ENCODE measurements around the gene LAMA3. TPM values are rescaled to one million over a fixed set of nuclear protein-coding genes. Genes with fewer than 3 reads are reported as not detected.

LAMA3 gene
- total RNA-seq, 2 experiments from 2014 or later: 0.04 to 0.17 TPM

DNA sequence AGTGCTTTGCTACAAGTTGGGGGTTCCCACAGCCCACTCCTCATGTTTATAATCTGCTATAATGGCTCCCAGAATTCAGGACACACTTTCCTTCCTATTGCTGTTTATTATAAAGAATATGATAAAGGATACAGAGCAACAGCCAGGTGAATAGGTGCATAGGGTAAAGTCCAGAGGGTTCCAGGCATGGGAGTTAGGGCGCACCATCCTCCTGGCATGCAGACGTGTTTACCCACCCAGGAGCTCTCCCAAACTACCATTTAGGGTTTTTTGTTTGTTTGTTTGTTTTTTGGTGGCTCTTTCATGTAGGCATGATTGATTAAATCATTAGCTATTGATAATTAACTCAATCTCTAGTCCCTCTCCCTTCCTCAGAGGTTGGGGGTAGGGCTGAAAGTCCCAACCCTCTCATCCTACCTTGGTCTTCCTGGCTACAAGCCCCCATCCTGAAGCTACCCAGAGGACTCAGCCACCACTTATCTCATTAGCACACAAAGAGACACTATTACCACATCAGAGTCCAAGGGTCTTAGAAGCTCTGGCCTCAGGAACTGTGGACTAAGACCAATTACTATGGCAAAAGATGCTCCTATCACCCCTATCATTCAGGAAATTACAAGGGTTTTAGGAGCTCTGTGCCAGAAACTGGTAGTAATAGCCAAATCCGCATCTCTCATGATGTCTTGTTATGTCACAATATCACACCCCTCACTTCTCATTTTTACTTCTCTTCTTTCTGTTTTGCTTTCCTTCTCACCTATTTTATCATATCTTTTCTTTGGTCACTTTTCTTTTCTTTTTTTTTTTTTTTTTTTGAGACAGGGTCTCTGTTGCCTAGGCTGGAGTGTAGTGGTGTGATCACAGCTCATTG is 170.4 kb downstream of the LAMA3 start:
- CTCF ChIA-PET: interaction anchor here (0.8 kb wide), 1 partner anchor 21 kb away, joined by 4 read pairs; no protein-coding TSS in a partner anchor
- POLR2A ChIA-PET: no interaction called here

- ChIA-PET POLR2A (interaction anchor here (0.8 kb wide), 1 partner anchor 10 kb away, joined by 5 read pairs; no protein-coding TSS in a partner anchor), CTCF (no interaction called here)
Measured at GRCh38 chr18:23861326-23861725, 172.1 kb downstream of the LAMA3 start.

GRCh38 chr18:23861805-23862470 is 172.7 kb downstream of the LAMA3 start:
- POLR2A ChIA-PET: no interaction called here

GRCh38 chr18:23864624-23865023 is 175.4 kb downstream of the LAMA3 start:
- POLR2A ChIA-PET: interaction anchor here (0.7 kb wide), 1 partner anchor 351 kb away, joined by 5 read pairs; no protein-coding TSS in a partner anchor
- CTCF ChIA-PET: interaction anchor here (1.0 kb wide), 1 partner anchor 23 kb away, joined by 3 read pairs; no protein-coding TSS in a partner anchor

More at GRCh38 chr18:23861805-23862470, 172.7 kb downstream of the LAMA3 start:
- CTCF ChIA-PET: interaction anchor here (0.6 kb wide), 1 partner anchor 35 kb away, joined by 3 read pairs; no protein-coding TSS in a partner anchor

DNA sequence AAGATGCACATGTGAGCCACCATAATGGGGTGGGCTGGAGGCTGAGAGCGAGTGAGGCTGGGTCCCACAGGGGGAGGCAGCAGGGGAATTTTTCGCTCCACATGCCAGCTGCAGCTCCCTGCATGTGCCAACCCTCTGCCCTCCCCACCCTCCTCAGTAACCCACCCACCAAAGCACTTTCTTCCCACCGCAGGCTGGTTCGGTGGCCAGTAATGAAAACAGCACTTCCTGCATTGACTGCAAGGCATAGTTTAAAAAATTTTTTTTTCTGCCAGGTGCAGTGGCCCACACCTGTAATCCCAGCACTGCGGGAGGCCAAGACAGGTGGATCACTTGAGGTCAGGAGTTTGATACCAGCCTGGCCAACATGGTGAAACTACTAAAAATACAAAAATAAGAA is 177.8 kb downstream of the LAMA3 start:
- CTCF ChIA-PET: no interaction called here
- POLR2A ChIA-PET: no interaction called here

- CTCF ChIA-PET: interaction anchor here (0.6 to 0.8 kb wide), 2 partner anchors 50 to 51 kb away, joined by 3 read pairs; no protein-coding TSS in a partner anchor
Measured at GRCh38 chr18:23868136-23868785, 179.0 kb downstream of the LAMA3 start.

DNA sequence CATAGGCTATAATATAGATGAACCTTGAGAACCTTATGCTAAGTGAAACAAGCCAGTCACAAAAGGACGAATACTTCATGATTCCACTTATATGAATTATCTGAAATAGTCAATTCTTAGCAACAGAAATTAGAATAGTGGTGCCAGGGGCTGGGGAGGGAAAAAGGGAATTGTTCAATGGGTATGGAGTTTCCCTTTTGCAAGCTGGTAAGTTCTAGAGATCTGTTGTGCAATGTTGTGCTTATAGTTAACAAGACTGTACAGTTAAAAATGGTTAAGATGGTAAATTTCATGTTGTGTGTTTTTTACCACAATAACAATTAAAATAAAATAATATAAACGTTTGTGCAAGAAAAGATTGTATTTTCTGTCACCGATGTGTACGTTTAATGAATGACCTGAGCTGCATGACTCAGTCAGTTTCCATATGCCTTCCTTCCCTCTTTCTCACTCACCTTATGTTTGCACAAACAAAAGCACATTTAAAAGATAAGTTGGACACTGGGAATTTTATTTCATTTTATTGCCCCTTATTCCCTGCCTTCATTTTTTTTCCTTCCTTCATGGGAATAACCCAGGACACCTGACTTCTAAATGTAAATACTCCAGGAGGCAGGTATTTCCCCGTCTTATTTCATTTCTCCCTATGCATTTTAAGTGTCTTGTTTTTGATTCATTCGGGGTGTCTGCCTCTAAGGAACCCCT is 181.6 kb downstream of the LAMA3 start:
- CTCF ChIA-PET: no interaction called here
- POLR2A ChIA-PET: interaction anchor here (0.6 kb wide), 1 partner anchor 10 kb away, joined by 5 read pairs; no protein-coding TSS in a partner anchor

More at GRCh38 chr18:23868136-23868785, 179.0 kb downstream of the LAMA3 start:
- POLR2A ChIA-PET: no interaction called here

GRCh38 chr18:23871410-23871809 is 182.2 kb downstream of the LAMA3 start:
- ChIA-PET CTCF (no interaction called here), POLR2A (interaction anchor here (0.6 kb wide), 1 partner anchor 10 kb away, joined by 5 read pairs; no protein-coding TSS in a partner anchor)

DNA sequence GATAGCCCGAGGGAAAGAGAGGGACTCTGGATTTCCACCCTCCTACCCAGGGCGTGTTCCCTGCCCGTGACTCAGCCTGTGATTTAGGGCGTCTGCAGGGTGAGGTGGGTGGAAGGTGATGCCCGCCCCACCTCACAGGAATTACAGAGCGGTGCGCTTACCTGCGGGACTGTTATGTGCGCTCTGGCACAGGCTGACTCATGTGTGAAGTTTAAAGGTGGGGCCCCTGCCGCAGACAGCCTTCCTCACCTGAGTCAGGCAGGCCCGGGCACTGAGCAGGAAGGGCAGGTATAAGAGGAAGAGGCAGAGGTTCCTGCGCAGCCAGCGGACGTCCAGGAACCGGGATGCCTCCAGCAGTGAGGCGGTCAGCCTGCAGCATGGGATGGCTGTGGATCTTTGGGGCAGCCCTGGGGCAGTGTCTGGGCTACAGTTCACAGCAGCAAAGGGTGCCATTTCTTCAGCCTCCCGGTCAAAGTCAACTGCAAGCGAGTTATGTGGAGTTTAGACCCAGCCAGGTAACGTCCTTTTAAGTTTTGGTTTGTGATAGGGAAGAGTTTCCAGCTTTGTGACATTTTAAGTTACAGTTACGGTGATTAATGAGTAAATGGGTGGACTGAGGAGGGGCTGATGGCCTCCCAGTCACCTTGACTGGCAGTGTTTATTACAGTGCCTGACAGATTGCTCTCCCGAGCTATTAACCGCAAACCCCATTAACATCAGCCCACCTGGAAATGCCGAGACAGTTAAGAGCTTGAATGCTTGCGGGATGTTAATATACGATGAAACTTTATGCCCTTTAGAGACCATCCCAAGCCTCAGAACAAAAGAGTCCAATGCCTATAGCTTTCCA is 183.7 kb downstream of the LAMA3 start:
- CTCF ChIA-PET: interaction anchor here (0.6 kb wide), 1 partner anchor 10 kb away, joined by 4 read pairs; no protein-coding TSS in a partner anchor
- POLR2A ChIA-PET: no interaction called here

DNA sequence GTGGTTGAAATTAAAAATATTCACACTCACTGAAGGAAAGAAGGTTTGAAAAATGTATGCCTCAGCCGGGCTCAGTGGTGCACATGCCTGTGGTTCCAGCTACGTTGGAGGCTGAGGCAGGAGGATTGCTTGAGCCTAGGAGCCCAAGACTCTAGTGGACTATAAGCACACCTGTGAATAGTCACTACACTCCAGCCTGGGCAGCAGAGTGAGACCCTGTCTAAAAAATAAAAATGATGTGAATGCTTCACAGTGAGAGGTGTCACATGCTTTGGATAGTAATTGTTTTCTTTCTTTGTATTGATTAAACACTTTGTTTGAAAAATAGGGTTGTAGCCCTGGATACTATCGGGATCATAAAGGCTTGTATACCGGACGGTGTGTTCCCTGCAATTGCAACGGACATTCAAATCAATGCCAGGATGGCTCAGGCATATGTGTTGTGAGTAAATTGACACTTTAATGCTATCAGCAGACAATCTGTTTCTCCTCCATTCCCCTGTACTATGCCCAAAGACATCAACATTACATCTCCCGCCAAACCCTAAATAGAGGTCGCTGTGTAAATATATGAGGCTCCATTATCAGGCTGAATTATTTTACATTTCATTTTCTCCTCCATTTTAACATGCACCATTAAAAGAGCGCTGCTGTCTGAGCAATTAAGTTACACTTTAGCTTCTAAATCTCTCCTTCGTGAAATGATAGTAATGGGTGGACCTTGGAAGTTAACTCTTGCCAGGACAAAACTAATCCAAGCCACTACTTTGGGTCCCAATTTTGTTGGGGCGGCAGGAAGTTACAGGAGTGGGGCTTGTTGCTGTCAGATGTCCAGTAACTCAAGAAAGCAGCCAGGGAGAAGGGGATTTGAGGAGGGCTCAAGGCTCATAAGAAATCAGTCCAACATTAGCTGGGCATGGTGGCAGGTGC is 187.0 kb downstream of the LAMA3 start:
- ChIA-PET POLR2A (no interaction called here), CTCF (no interaction called here)

GRCh38 chr18:23876921-23877320 is 187.7 kb downstream of the LAMA3 start:
- ChIA-PET POLR2A (no interaction called here), CTCF (no interaction called here)

- ChIA-PET POLR2A (no interaction called here), CTCF (no interaction called here)
Measured at GRCh38 chr18:23877371-23877770, 188.1 kb downstream of the LAMA3 start.

DNA sequence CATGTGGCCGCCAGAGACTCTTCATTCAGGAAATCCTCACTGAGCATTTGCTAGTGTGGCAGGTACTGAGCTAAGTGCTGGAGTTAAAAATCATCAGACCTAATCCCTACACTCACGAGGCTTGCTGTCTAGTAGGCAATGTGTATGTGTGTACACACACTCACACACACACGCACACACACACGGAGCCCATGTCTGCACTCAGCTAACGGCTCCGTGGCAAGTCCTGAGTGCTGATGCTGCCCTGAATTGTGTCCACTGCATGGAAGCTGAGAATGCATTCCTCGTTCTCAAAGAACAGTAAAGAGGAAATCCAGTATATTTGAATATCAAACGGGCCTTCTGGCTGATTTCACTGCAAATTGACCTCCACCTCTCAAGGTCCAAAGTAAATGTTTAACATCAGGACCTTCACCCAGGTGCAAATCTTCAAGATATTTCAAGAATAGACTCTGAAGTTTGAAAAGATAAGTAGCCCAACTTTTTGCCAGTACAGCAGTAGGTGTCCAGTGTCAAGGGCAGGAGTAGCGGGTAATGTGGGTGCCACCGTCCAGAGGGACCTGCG is 189.2 kb downstream of the LAMA3 start:
- ChIA-PET POLR2A (no interaction called here), CTCF (interaction anchor here (0.7 kb wide), 1 partner anchor 127 kb away, joined by 3 read pairs; no protein-coding TSS in a partner anchor)

DNA sequence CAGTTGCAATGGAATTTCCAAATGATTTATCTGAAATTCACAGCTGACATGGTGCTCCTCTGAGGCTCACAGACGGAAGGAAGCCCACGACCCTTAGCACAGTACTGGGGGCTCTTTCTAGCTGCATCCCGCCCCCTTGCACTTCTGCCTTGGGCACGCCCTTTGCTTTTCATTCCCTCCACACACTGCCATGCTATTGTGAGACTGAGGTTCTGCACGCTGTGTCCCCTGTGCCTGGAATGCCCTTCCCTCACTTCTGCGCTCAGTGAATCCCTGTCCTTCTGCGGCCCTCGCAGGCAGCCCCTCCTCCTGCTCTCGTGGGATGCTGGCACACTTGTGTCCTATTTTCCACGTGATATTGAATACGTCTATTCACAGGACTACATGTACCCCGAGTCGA is 189.9 kb downstream of the LAMA3 start:
- ChIA-PET POLR2A (no interaction called here), CTCF (interaction anchor here (0.7 kb wide), 1 partner anchor 128 kb away, joined by 3 read pairs; no protein-coding TSS in a partner anchor)

DNA sequence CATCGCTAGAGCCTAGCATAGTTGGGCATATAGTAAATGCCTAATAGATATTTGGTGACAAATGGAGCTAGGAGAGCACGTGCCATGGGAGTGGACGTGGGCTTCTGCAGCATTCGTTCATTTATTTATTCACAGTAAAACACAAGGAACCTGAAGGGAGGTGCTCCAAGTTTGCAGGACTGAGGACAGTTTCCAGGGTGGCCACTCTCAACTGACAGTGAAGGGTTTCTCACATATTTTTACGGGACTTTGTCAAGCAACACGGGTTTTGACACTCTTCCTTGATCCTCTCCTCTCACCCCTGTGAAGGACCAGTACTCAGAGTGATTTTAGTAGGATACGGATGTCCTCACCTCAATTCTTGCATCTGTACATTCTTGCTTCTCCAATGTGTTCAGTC is 190.3 kb downstream of the LAMA3 start:
- CTCF ChIA-PET: no interaction called here
- POLR2A ChIA-PET: no interaction called here

DNA sequence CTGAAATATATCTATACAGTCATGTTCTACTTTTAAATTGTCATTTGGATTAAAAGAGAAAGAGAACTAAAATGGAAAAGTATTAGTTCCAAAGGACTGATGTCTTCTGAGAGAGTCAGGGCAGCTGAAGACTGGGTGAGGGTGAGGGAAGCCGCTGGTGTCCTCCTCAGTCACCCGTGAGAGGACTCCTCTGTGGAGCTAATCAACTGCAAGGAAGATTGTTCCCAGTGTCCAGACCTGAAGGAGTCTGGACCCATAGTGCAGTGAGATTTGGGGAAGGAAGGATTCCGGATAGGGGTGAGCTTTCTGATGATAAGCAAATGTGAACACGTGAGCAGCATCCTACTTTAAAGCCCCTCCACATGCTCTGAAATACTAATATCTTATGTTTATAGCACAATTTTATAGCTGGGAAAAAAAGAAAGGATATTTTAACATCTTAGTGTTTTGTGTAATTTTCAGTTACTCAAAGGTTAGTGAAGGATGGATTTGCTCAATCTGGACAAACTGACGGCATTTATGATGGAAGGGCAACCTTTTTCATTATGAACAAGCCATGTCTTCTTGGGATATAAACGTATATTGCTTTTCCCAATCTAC is 190.8 kb downstream of the LAMA3 start:
- CTCF ChIA-PET: no interaction called here

More for the DNA sequence above, 190.8 kb downstream of the LAMA3 start:
- POLR2A ChIA-PET: no interaction called here

Data from activated CD8-positive, alpha-beta memory T cell treated with anti-CD3 and anti-CD28 coated beads for 36 hours (primary cell).